G401.6 (cell line): ENCODE measurements around the gene LSM3.

ENCODE experiments used
- FAIRE-seq: peaks from 2 replicates; lab custom pipeline; 2012; peaks lifted over from hg19 to GRCh38; lab: Jason Lieb, UNC

The LSM3 gene

DNA sequence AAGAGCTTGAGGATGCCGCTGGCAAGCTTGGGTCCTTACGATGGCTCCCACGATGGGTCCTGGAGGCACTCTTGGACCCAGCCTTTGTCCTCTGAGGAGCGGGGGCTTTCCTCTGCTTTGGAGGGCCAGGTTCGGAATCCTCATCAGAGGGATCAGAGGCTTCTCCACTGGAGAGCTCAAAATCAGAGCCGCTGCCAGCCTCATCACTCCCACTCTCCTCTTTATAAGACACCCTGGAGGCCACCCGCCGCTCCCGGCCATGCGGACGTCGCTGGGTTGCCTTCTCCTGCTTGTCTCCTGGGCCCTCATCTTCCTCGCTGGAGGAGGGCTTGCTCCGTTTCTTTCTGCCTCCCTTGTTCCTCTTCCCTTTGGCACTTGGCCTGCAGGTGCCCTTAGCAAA, 20.2 kb upstream of the LSM3 start:
- FAIRE-seq = no peak

DNA sequence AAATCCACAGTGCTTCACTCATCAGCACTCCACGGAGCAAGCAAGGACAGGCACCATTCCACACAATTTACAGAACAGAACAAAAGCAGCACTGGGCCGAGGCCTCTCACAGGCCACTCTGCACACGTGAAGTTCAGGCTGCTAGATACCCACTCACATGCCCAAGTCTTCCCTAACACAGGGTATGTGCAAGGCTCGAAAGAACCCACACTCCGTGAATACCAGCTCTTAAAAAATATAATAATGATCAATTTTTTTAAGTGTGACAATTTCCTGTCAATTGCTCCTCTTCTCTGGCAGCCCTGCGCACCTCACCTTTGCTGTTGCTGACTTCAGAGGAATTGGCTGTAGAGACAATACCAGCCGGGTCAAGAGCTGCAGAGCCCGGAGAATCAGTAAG, 19.2 kb upstream of the LSM3 start:
- no peak for FAIRE-seq

DNA sequence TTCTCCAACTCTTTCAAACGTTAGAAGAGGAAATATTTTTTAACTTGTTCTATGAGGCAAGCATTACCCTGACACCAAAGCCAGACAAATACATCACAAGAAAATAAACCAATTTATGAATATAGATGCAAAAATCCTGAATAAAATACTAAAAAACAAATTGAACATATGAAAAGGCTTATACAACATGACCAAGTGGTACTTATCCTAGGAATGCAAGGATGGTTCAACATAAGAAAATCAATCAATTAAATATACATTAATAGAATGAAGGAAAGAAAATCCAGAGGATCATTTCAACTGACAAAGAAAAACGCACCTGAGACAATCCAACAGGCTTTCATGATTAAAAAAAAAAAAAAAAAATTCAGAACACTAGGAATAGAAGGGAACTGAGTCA, 17.3 kb upstream of the LSM3 start:
- no peak for FAIRE-seq

DNA sequence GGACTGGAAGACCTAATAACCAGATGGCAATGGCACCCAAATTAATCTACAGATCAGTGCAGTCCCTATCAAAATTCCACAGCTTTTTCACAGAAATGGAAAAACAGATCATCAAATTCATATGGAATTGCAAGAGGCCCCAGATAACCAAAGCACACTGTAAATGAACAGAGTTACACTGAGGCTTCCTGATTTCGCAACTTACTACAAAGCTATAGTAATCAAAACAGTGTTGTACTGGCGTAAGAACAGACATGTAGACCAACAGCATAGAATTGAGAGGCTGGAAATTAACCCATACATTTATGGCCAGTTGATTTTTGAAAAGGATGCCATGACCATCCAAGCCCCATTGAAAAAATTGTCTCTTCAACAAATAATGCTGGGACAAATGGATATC, 16.4 kb upstream of the LSM3 start:
- FAIRE-seq = no peak

DNA sequence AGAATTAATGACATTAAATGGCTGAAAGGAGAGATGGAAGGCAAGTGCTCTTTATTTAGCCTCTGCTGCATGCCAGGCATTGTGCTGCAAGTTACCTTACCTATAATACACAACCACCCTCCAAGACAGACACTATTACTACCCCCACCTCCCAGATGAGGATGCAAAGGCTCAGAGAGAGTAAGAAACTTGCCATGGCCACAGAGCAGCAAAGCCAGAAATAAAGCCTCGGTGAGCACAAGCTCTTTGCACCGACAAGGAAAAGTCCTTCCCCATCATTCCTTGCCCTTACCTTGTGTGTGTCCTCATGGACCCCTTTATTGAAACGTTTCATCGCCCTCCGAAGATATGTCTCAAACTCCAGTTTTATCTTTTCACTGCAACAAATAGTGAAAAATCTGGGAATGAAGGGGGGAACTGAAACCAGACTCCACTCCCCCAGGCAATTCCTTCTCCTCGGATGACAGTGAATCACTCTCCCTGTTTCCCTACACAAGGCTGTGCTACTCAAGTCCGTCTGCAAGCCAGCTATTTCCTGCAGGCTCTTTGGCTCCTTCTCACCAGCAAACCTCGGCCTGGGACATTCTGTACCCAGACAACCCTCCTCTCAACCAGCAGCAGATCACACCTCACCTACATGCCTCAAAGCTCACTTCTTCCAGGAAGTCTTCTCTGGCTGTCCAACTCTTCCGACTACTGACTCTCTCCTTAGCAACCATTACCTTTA, 11.6 kb upstream of the LSM3 start:
- FAIRE-seq = no peak

DNA sequence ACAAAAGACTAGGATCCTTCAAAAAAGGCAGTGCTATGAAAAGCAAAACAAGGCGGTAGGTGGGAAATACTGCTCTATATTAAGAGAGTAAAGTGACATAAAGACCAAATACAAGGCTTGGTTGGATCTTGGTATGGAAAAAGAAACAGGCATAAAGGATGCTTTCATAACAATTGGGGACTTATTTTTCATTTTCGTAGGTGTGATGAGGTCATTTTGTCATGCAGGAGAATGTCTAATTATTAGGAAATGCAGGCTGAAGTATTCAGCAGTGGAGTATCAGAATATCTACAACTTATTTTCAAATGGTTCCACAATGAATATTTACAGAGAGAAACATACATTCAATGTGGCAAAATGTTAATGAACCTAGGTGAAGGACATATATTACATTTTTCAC, 9.2 kb upstream of the LSM3 start:
- no peak for FAIRE-seq

DNA sequence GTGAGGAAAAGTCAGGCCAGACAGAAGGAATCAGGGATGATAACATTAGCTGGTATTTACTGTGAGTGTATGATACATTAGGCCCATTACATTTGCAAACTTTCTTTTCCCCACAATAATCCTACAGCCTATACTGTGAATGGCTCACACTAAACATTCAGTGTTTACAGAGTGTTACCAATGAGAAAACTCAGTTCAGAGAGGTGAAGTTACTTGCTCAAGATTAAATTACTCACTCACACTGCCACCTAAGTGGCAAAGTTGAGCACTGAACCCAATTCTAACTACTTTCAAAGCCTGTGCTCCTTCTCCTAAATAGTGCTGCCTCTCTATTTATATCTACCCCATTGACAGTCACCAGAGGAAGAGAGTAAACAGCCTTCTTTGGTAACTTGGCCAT, 8.7 kb upstream of the LSM3 start:
- FAIRE-seq = no peak

DNA sequence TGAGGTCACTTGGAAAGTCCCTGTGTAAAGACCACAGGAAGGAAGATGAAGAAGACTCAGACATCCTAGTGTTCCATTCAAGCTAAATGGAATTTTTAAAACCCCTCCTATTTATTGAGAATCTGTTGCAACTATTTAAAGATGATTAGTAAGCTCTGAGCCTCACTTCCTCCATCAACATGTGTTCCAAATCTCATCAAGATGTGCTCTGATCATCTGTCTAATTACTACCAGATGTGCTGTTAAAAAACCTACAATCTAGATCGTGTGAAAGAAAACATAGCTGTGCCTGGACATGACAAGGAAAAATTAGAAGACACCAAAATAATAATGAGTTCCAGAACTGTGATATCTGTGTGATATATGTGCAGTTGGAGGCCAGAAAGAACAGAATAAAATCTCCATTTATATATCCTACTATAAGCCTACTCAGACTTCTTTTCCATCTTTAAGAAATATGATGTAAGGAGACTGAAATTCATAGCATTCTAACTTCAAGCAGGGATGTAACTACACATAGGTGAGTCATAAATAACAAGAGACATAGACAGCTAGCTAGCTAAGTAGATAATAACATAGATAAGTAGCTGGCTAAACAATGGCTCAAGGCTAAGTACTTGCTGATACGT, 8.0 kb upstream of the LSM3 start:
- no peak for FAIRE-seq

DNA sequence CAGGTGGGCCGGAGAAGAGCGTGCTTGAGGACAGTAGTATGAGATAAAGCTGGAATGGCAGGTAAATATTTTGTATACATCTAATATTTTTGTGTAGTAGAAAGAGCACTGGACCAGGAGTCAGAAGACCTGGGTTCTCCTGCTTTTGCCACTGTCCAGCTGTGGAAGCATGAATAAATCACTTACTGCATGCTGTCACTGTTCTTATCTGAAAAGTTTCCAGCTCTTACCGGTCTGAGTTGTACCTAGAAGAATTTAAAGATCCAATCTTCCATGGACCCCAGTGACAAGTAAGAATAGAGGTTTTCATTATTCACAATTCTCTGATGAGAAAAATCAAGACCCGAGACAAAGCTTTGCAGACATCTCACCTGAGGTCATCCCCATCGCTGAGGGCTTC, 6.1 kb upstream of the LSM3 start:
- no peak for FAIRE-seq

DNA sequence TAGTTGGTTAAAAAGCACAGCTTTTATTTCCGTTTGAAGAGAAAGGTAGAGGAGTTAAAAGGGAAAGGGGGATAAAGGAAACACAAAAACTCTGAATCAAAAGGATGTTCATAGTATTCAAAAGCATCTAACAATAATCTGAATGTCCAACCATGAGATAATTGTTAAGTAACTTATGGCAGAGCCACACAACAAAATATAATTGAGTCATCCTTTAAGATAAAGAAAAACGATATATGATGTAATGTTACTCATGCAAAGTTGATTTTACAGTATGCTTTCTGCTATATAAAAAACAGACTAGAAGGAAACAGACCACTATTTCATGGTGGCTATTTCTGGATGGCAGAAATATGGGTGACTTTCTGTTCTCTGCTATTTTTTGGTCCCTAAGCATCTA, 4.1 kb upstream of the LSM3 start:
- no peak for FAIRE-seq

DNA sequence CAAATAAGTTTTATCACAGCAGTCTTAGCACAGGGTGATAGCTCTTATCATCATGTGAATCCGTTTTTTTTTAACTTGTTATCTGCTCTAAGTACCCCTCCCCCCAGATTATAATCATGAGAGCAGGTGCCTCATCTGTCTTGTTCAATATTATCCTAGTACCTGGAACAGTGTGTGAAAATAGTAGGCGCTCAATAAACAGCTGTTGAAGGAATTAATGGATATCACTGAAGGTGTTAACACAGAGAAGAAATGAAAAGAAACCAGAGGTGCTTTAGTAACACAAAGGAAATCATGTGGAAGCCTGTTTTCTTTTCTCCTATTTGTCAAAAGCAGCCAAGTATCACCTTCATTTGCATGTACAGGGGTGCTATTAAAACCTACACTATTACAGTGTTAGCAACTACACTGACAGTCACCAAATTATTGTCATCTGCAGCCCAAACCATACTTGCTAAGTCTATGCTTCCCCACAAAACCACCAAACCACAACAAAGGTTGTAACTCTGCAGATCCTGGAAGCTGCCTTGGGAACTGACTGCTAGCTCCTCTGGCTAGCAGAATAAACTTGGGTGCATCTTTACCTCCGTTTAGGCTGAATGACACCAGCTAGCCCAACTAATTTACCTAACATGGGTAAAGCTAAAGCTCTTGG, 3.1 kb upstream of the LSM3 start:
- no peak for FAIRE-seq

DNA sequence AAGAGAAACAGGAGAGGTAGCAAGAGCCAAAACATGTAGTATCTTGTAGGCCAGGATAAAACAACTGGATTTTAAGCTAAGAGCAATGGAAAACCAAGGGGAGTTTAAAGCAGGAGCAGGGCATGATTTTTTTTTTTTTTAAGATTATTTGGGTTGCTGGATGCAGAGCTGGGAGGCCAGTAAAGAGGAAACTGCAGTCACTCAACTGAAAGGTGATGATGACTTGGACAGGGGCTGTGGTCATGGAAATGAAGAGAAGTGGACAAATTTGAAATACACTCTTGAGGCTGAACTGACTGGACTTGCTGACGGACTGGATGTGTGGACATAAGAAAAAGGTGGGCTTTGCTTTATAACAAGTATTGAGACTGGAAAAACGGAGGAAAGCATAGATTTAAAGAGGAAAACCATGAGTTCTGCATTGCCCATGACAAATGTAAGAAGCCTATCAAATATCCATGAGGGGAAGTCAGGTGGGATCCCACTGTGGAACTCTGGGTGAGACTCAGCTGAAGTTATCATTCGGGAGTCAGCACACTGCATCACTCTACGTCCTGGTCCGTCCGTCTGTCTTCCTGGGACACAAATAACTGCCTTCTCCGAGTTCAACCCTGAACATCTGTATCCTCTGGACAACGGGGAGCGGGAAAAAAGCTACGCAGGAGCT, 904 bp upstream of the LSM3 start:
- no peak for FAIRE-seq

DNA sequence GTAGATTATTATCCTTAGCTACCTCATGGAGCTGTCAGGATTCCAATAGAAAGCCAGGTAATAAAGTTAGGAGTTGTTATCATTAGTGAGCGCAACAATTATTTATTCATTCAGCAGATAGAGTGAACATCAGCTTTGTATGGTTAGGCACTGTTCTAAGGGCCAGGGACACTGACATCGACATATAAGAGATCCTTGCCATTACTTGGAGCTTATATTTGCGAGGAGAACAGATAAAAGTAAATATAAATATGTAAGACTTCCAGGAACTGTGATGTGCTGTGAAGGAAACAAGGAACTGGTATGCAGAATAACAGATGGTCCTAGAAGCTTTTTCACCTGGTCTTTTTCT, 473 bp downstream of the LSM3 start:
- FAIRE-seq = no peak

DNA sequence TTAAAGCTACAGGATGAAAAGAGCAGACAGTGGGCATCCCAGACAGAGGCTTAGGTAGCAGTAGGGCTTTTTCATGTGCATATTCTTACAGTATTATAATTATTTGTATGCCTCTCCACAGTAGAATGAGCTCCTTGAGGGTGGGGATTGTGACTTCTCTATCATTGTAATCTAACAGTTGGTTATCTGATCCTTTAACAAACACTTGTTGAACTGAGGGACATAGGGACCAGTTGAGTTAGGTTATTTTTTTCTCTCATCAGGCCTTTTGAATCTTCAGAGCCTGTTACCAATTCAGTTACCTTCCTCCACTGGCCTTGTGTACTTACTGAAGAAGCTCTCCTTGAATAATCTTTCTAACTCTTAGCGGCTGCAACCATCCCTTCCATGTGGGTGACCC, 1.2 kb downstream of the LSM3 start:
- no peak for FAIRE-seq

DNA sequence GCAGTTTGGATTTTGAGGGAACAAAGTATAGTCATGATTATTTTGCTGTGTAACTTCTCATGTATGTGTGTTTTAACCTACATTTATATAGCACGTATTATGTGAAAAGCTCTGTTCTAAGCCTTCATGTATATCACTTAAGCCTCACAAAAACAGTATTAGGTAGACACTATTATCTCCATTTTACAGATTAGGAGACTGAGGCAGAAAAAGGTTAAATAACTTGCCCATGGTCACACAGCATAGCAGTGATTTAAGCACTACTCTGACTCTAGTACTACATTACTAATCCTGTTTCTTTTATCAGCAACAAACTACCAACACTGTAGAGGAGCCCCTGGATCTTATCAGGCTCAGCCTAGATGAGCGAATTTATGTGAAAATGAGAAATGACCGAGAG, 2.6 kb downstream of the LSM3 start:
- no peak for FAIRE-seq

DNA sequence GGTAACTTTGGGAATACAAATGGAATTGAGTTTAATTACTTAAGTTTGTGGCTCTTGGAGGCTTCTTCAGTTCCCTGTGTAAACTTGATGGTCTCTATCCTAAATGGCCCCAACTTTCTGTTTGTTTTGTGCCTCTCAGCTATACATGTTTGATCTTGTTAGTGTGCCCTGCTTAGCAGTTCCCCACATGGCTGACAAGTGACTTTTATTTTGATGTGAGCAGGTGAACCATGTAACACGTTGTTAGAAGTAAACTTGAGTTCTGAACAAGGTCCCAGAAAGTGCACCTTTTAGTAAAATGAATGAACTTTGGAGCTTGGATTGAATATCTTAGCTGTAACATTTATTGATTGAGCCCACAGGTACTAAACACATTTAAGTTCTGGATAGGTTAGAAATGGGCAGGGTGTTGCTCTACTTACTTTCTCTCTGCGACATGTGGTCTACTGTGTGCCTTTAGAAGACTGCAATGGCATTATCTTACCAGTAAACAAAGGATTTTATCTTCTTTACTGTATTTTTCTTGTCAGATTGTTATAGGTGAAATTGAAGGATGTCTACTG, 4.5 kb downstream of the LSM3 start:
- no peak for FAIRE-seq

DNA sequence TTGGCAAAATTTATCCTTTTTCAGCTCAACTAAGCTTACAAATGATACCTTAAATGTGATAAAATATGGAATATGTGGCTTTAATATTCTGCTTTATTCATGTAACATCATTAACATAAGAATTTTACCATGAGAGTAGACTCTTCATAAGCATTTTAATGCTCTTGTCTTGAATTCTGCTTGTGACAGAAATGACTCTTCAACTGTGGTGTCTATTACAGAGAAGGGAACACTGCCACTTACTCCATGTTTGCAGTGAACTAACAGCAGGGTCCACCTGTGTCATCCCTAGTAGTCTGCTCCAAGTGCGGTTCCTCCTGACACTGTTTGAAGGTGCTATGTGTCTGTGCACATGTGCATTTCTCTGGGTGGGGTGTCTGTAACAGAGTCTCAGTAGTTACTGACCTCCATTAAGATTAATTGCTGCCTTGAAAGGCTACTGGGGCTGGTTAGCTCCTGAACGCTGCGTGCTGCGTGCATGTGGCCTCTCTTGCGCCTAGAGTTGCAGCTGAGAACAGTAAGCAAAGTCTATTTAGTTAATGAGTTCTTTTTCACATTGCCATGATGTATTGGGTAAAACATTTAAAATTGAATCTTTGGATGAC, 8.3 kb downstream of the LSM3 start:
- no peak for FAIRE-seq

DNA sequence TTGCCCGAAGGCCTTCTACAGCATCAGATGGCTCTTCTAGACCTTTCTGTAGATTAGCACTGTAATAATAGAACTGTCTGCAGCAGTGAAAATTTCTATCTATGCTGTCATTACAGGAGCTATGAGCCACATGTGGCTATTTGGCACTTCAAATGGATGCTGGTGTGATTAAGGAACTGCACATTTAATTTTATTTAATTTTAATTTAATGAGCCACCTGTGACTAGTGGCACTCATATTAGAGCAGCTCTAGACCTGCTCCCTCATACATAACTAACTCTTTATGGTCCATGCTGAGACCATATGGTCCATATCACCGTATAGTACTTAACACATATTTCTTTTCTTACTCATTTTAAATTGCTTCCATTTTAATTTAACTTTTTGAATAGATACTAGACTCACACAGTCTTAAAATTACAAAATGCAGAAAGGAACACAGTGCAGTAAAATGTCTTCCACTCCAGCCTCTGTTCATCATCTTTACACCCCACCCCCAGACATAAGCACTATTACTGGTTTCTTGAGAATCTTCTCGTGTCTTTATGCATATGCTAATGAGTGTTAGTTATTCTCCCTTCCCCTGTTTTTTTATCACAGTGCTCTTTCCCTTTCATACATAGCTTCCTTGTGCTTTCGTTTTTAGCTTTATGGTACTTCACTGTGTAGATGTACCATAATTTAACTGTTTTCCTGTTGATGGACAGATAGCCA, 9.6 kb downstream of the LSM3 start:
- no peak for FAIRE-seq

DNA sequence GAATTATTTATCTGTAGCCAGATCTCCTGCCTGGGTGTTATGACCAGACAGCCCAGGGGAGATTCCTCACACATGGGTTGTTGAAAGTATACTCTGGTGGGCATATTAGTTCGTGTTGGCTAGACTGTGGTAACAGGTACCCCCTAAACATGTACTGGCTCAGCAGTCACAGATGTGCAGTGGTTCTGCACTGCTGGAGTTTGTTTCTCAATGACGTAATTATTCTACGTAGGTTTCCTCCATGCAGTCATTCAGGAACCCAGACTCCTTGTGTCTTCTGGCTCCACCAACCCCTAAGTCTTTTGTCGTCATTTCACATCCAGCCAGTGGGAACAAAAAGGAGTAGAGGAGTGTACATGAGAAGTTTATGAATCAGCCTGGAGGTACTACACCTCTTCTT, 16.2 kb downstream of the LSM3 start:
- FAIRE-seq = no peak

DNA sequence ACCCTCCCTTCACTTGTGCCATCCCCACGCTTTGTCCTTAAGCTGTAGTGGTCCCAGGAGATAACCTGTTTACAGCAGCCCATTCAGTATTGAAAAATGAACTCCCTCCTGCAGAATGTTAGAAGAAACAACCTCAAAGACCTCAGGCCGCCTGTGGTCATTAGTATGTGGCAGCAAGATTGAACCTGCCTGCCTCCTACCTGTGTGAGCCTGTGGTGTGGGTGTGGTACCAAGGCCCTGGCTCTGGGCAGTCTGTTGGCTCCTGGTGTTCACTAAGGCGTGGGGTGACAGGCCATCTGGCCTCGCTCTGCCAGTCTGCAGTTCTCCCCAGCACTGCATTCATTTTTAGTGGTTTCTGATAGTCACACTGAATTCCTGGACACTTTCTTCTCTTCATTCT, 21.0 kb downstream of the LSM3 start:
- no peak for FAIRE-seq

DNA sequence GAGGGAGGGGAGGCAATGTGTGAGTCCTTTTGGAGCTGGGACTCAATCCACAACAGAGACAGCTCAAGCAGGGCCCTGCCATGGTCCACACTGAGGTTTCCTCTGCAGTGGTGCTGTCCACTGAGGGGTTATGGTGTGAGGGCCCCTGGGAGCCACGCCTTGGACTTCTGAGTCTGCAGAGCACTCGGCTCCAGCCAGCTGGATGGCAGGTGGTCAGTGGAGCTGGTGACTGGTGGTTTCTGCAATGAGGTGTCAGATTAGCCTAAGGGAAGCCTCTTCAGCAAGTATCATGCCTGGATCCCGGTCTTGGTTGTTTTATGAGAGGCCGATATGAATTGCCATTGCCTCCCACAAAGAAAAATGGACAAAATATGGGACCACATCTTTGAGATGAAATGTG, 21.7 kb downstream of the LSM3 start:
- no peak for FAIRE-seq

DNA sequence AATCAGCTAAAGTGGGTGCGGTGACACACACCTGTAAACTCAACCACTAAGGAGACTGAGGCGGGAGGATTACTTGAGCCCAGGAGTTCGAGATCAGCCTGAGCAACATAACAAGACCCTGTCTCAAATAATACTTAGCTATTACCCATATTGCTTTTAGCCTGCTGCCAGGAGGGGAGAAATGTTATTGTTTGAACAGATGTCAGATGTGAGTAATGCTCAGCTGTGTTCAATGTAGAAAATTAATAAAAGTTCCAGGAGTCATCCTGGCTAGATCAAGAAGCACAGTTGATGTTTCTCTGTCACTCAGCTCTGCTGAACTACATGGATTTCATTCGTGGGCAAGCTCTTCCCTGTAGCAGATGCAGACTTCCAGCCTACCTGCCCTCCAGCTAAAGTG, 22.2 kb downstream of the LSM3 start:
- no peak for FAIRE-seq
